HUDEP-2 (cell line): Measurements from ENCODE around the gene UGT1A3.

Experiments used
- DNase-seq, 76 experiments: peaks; one replicate each; lab custom pipeline; 2025; ENCODE audit not compliant: unreplicated experiment in 76 of 76; lab: John Stamatoyannopoulos, UW

UGT1A3 gene

GRCh38 chr2:233756429-233757081, 27.7 kb downstream of the UGT1A3 start:
- no peak for DNase-seq

- DNase-seq: no peak
Measured at GRCh38 chr2:233758141-233758540, 29.3 kb downstream of the UGT1A3 start.

DNA sequence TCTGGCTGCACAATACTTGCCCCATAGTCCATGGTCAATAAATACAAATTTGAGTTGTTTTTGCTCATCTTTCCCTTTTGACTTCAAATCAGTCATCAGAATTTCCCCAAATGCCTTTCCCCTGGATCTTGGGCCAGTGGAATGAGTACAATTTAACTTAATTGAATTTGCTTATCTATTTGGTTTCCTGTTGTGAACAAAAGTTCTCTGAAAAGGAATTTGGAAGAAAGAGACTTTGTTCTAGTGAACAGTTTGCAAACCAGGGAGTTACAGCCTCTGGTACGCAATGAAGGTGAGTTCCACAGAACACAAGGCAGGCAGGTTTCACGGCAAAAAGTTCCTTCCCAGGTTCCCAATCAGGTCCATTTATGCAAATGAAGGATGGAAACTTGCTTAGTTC, 30.0 kb downstream of the UGT1A3 start:
- DNase-seq: no peak

- DNase-seq: no peak
Measured at GRCh38 chr2:233760043-233760442, 31.2 kb downstream of the UGT1A3 start, which contains the start of gene UGT1A1. UGT1A1 (plus strand) TSS chr2:233760270; CDS start chr2:233760288, 18 bp downstream.

DNA sequence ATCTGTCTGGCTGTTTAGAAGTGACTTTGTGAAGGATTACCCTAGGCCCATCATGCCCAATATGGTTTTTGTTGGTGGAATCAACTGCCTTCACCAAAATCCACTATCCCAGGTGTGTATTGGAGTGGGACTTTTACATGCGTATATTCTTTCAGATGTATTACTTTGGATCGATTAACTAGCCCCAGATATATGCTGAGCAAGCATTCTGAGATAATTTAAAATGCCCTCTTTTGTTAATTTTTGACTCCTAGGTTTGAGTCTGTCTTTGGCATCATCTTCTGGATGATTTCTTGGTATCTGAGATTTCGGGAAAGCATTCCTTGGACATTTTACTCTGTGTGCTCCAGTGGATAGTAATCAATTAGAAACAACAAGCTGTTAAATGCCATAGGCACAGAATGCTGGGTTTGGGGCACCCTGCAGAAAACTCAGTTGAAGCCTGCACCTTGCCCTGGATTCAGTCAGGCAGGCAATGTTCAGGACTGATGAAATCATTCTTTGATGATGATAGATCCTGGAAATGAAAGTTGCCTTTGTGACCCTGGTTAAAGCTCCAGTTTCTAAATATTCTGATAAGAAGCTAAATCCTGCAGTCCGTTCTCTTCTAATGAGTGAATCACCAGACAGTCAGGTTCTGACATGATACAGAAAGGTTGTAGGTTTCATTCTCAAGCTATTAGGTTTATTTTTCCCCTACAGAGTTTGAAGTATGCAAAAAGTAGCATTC, 32.4 kb downstream of the UGT1A3 start:
- no peak for DNase-seq

GRCh38 chr2:233764264-233764663, 35.4 kb downstream of the UGT1A3 start:
- DNase-seq: no peak

DNA sequence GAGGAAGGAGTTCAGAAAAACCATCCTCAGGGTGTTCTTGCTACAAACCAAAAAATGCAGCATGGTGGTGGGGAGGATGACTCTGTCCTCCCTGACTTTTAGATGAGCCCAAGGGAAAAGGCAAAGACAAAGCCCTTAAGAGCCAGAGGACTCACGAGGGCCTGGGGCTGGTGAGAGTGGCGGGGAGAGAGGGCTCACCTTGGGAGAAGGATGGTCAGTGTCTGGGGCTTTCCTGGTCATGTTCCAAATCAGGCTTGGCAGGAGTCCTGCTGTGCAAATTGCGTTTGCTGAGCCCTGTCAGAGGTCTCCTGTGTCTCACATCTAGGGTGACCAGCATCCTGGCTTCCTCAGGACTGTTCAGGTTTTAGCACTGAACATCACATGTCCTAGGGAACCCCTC, 35.9 kb downstream of the UGT1A3 start:
- no peak for DNase-seq

DNA sequence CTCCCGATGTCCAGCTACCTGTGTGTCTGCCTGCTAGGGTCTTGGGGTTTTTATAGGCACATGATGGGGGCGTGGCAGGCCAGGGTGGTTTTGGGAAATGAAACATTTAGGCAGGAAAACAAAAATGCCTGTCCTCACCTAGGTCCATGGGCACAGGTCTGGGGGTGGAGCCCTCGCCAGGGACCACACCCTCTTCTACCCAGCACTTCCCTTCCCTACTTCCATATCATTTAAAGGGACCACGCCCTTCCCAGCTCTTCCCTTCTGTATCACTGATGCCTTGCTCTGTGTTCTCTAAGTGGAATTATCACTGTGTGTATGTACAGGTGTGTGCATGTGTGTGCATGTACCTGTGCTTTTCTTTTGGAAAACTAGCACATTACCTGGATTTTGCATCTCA, 37.6 kb downstream of the UGT1A3 start:
- no peak for DNase-seq

DNA sequence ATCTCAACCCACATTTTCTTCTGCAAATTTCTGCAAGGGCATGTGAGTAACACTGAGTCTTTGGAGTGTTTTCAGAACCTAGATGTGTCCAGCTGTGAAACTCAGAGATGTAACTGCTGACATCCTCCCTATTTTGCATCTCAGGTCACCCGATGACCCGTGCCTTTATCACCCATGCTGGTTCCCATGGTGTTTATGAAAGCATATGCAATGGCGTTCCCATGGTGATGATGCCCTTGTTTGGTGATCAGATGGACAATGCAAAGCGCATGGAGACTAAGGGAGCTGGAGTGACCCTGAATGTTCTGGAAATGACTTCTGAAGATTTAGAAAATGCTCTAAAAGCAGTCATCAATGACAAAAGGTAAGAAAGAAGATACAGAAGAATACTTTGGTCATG, 39.2 kb downstream of the UGT1A3 start:
- no peak for DNase-seq

GRCh38 chr2:233769260-233769659, 40.4 kb downstream of the UGT1A3 start:
- DNase-seq: no peak

- DNase-seq: no peak
Measured at GRCh38 chr2:233772153-233772552, 43.3 kb downstream of the UGT1A3 start.

GRCh38 chr2:233772583-233772982, 43.7 kb downstream of the UGT1A3 start:
- no peak for DNase-seq

DNA sequence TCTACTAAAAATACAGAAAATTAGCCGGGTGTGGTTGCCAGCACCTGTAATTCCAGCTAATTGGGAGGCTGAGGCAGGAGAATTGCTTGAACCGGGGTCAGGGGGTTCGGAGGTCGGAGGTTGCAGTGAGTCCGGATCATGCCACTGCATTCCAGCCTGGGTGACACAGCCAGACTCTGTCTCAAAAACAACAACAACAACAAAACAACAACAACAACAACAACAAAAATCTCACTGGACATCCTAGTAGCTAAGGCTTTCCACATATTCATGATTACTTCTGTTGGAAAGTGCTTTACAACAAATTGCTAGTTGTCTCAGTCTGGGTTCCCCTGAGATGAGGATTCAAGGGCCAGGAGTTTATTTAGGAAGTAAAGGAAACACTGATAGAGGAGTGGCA, 45.0 kb downstream of the UGT1A3 start:
- no peak for DNase-seq

- DNase-seq: no peak
Measured at GRCh38 chr2:233775414-233775813, 46.6 kb downstream of the UGT1A3 start.

DNA sequence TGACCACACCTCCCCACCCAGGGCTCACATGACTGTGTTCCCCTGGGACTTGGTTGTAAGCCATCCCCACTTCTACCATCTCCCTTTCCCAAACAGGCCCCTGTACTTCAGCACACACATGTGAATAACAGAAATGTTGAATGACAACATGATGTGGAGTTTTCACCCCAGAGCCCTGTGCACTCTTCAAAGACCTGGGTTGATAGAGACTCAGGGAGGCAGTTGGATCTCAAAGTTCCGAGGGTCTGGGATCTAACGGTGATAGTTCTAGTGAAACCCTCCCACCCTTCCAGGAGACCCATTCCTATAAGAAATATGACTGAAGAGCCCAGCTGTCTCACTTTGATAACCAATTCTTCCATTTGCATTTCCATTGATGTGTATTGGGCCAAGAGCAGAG, 49.2 kb downstream of the UGT1A3 start, which contains the start of gene MROH2A:
Gene MROH2A, plus strand, starts transcription at position 301 of the 400 bp plus-strand sequence. CDS start 1,029 bp downstream, outside the sequence.
- no peak for DNase-seq

GRCh38 chr2:233779722-233780121, 50.9 kb downstream of the UGT1A3 start:
- DNase-seq: no peak

DNA sequence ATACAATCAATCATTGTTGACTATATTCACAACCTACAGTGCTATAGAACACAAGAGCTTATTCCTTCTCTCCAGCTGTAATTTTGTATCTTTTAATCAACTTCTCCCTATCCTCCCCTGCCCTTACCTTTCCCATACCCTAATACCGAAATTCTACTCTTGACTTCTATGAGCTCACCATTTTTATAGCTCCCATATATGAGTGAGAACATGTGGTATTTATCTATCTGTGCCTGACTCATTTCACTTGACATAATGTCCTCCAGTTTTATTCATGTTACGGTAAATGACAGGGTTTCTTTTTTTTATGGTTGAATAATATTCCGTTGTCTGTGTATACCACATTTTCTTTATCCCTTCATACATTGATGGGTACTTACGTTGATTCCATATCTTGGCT, 51.9 kb downstream of the UGT1A3 start:
- no peak for DNase-seq

GRCh38 chr2:233789554-233789953, 60.7 kb downstream of the UGT1A3 start:
- DNase-seq: no peak

DNA sequence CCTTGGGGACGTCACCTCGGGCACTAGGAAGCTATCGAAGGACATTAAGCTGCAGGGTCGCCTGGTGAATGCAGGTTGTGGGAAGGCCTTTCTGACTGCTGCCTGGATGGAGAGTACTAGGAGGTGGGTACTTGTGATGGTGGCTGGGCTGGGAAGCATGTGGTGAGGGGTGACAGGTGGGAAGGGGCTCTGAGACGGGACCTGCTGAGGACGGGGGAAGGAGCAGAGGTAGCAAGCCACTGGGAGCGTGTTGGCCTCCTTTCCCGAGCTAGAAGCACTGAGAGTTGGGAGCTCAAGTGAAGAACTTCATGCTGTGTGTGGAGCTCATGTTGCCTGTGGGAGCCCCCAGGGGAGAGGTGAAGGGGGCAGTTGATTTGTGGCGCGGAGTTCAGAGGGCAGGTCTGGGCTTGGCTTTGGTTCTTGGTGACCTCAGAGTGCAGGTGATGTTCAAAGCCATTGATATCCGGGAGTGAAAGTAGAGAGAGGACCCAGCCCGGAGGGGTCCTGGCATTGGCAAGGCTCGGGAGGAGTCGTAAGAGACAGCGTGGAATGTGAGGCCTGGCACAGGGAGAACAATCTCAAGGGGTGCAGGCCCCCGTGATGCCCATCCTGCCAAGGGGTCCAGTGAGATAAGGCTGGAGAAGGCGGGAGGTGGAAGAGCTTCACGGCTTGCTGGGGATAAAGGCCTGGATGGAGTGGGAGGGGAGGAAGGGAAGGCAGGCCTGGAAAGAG, 62.5 kb downstream of the UGT1A3 start:
- no peak for DNase-seq

DNA sequence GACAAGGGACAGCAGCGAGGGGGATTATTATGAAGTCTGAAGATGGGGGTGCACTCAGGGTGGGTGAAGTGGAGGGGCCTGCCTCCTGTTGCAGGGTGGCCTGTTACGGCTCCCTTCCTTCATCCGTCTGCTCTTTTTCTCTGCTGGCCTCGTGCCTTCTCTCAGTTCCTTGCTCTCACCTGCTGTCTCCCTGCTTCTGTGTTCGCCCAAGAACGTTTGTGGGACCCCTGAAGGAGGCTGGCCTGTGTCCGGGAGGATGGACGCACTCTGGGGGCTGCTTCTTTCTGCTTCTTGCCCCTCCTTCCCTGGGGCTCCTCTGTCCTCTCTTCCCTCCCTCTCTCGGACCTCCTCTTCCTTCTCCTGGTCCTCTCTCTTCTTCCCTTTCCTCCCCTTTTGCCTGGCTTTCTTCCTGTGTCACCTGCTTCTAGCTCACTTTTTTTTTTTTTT, 63.1 kb downstream of the UGT1A3 start:
- DNase-seq: no peak

- DNase-seq: no peak
Measured at GRCh38 chr2:233792720-233793119, 63.9 kb downstream of the UGT1A3 start.
